ENCODE data around the gene PHOSPHO1.

GRCh38 chr17:49191917-49192741, 38.5 kb downstream of the PHOSPHO1 start:
- no peak for TF ChIP-seq EZH2 (IDR thresholded peaks at IDR 0.05; ENCODE audit: low read length, unreplicated experiment)
- peak; percentile 55 for TF ChIP-seq CTCF (conservative IDR thresholded peaks at IDR 0.05; ENCODE audit: low read depth, low read length)

All from PC-3 (cell line).